Suprapubic skin (tissue), 3 donors: ENCODE measurements around the gene PUS10.
"Not testable (repeated sequence)": the region's sequence is repeated elsewhere in the genome, so short reads cannot be mapped to it uniquely, and the experiment has no call there.

Experiments
- EP300 ChIP-seq: sonication (generic); formaldehyde crosslinking; IDR thresholded peaks from one replicate; pipeline ENCODE4 v1.6.1; 2017; ENCODE audit warnings: antibody characterized with exemption
- POLR2A ChIP-seq, 2 donors: fragments of 450-650 bp; IDR thresholded peaks; one replicate each; pipeline ENCODE4 v1.6.1; 2017; ENCODE audit warnings: antibody characterized with exemption in 2 of 2, mild to moderate bottlenecking in 2 of 2, moderate library complexity in 2 of 2
- TF ChIP-seq, protein P1 (sequence below), 2 donors: fragments of 200-600 bp in 1 of 2; fragments of 450-650 bp in 1 of 2; sonication (generic) in 1 of 2; IDR thresholded peaks; one replicate each; pipeline ENCODE4 v1.5.1; 2016 to 2019; ENCODE audit warnings: antibody characterized with exemption in 2 of 2, mild to moderate bottlenecking in 1 of 2, moderate library complexity in 1 of 2

DNA sequence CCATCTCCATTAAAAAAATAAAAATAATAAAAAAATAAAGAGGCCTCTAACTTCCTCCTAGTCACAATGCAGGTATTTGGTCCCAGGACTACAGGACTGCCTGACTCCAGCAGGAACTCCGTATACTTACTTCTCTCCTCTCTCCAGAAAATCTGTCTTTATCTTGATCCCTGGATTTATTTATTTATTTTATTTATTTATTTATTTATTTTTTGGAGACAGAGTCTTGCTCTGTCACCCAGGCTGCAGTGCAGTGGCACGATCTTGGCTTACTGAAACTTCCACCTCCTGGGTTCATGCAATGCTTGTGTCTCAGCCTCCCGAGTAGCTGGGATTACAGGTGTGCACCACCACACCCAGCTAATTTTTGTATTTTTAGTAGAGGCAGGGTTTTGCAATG is 36.0 kb downstream of the PUS10 start:
- TF ChIP-seq, protein P1, sequence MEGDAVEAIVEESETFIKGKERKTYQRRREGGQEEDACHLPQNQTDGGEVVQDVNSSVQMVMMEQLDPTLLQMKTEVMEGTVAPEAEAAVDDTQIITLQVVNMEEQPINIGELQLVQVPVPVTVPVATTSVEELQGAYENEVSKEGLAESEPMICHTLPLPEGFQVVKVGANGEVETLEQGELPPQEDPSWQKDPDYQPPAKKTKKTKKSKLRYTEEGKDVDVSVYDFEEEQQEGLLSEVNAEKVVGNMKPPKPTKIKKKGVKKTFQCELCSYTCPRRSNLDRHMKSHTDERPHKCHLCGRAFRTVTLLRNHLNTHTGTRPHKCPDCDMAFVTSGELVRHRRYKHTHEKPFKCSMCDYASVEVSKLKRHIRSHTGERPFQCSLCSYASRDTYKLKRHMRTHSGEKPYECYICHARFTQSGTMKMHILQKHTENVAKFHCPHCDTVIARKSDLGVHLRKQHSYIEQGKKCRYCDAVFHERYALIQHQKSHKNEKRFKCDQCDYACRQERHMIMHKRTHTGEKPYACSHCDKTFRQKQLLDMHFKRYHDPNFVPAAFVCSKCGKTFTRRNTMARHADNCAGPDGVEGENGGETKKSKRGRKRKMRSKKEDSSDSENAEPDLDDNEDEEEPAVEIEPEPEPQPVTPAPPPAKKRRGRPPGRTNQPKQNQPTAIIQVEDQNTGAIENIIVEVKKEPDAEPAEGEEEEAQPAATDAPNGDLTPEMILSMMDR (IDR thresholded peaks at IDR 0.05) = not testable (repeated sequence)
- TF ChIP-seq EP300; POLR2A (IDR thresholded peaks at IDR 0.05): not testable (repeated sequence)
